Measurements from ENCODE around the gene ACTA2.

DNA sequence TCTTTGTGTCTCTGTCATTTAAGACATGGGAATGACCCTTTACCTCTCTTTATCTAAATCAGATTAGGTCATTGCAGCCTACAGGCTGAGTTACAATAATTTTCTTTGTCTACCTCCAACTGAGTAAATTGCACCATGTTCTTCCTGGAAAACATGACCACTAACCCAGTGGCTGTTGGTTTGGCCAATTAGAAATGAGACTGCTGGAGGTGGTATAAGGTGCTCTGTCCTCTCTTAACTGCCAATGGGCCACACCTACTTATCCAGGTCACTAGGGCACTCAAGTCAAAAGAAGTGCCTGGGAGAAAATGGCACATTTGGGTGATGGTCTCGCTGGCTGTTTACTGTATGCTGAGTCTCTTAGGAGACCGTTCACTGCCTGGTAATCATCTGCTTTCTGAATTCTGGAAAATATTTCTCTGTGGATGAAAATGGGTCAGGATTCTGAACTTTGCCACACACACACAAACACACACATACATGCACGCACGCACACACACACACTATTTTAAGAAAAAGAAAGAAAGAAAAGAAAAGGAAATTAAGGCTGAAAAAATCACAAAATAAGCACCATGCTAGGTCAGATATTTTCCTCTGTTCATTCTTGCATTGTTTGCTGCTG, 56.1 kb downstream of the ACTA2 start:
- TF ChIP-seq CTCF (IDR thresholded peaks at IDR 0.05) (no peak), POLR2A (IDR thresholded peaks at IDR 0.05) (no peak)
